CD4-positive, alpha-beta T cell treated with Interleukin-17A for 4 hours (primary cell): Measurements from ENCODE around the gene PNPLA3.
A peak's percentile ranks its signal among the peaks of the same experiment; 100 is the strongest.

Experiments
- DNase-seq: peaks from one replicate; pipeline ENCODE4 v3.0.0-alpha.2; 2020; ENCODE audit warnings: mixed read lengths

Gene PNPLA3

DNA sequence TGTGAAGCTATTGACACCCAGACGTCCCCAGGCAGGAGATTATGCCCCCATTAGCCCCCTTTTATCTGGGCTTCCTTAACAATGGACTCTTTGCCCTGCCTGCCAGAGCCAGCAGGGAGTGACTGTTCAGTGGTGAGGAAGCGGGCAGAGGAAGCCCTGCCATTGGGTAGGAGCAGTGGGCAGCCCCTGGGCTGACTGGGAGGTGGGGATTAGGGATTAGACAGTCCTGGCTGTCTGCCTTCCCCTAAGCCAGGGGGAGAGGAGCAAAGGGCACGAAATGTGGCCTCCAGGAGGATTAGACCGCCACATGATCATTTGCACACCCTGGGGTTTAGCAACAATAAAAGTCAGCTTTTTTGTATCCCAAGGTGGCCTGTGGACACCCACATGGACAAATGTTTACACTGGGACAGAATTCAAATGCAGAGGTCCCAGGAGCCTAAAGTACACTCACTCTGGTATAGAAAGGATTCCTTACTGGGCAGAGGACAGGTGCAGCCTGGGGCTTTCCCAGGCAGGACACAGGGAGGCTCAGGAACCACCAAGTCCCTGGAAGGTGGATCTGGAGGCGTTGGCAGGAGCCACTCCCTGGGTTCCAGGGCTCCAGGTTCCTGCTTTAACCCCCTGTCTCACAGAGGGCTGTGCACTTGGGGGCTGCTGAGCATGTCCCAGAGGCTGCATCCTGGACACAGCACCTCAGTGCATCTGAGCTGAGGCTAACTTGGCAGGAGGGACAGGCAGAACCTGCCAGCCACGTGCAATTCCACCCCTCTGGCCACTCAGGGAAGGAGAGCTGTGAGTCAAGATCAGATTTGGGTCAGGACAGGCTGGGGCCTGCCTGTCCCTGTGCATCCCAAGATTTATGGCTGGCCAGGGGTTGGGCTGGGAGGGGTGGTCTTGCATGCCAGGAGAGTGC lies 2.1 kb downstream of the PNPLA3 start:
- DNase-seq = no peak

GRCh38 chr22:43926349-43926710 lies 2.7 kb downstream of the PNPLA3 start:
- no peak for DNase-seq

GRCh38 chr22:43928468-43928867 lies 4.9 kb downstream of the PNPLA3 start:
- no peak for DNase-seq

GRCh38 chr22:43928908-43929307 lies 5.3 kb downstream of the PNPLA3 start:
- DNase-seq = no peak

DNA sequence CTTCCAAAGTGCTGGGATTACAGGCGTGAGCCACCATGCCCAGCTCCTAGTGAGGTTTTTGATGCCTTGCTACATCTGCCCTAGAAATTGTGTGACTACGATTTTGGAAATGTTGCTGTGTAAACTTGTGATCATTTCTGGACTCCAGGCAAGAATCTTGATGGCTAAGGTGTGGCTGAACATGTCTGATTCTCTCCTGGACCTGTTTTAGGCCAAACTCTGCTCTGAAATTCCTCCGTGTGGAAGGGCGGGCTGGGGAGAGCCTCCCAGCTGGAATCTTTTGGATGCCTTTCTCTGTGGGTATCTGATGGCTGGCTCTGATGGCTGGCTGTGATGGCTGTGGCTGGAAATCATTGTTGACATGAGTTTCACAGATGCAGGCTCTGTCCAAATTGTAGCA lies 8.2 kb downstream of the PNPLA3 start:
- no peak for DNase-seq

- DNase-seq = no peak
These were observed 17.8 kb downstream of the PNPLA3 start for GRCh38 chr22:43941449-43941848.

- no peak for DNase-seq
These were observed 21.2 kb downstream of the PNPLA3 start for GRCh38 chr22:43944670-43945430.

GRCh38 chr22:43945632-43946383 lies 22.2 kb downstream of the PNPLA3 start:
- peak; percentile 73 for DNase-seq

DNA sequence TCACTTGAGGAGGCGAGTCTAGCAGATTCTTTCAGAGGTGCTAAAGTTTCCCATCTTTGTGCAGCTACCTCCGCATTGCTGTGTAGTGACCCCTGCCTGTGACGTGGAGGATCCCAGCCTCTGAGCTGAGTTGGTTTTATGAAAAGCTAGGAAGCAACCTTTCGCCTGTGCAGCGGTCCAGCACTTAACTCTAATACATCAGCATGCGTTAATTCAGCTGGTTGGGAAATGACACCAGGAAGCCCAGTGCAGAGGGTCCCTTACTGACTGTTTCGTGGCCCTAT lies 22.7 kb downstream of the PNPLA3 start:
- no peak for DNase-seq

GRCh38 chr22:43948836-43949406 lies 25.3 kb downstream of the PNPLA3 start:
- no peak for DNase-seq

DNA sequence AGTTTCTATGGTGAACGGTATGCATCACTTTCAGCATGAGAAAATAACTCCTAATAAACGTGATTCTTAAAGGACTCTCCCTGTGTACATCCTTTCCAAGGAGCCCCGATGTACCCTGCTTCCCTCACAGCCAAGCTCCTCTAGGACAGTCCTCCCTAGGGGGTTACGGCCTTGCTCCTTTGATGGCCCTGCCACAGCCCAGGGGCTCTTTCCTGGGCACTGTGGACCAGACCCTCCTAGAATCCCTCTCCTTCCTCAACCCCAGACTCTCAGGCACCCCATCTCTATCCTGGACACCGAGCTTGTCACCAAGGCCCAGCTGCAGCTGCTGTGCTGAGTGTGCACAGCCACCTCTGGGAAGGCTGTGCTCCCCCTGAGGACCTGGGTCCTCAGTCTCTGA lies 27.8 kb downstream of the PNPLA3 start:
- no peak for DNase-seq

DNA sequence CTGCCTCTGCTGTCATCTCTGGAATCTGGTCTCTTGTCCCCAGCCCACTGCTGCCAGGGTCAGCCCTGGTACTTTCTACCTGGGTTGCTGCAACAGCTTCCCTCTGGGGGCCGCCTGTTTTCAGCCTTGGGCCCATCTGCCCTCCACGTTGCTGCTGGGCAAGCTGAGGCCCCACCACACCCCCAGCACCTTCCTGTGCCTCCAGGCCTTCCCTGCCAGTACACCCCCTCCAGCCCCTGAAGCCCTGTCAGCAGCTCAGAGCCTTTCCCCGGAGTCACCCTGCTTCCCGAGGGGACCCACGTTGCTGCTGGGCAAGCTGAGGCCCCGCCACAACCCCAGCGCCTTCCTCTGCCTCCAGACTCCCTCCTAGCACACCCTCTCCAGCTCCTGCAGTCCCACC lies 28.4 kb downstream of the PNPLA3 start:
- no peak for DNase-seq

DNA sequence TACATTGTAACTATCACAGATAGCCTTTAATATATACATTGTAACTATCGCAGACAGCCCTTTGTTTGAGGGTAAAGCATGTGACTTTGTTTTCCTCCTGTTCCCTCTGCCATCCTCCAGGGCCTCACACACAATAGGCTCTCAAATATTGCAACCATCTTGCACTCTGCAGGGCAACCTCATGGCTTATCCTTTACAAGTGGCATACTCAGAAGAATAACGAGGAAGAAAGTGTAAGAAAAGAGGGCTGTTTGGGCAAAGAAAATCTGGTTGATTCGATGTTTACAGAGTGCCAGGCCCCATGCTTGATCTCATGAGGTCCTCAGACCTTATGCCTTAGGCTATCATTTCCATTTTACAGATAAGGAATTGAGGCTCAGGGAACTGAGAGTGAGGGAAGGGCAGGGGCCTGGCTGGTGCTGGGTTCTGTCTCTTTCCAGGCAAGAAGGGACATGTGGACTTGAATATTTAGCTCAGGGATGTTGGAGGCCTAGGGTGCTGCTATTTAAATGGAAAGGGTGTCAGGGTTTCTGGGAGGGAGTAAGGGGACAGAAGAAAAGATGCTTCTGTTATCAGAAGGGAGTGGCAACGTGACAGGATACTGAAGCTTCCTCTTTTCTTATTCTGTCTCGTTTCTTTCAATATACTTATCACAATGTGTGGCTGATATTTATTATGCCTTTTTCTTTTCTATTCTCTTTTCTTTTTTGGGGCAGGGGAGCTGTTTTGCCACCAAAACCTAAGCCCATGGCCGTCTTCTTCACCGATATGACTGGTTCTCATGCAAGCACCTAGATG lies 30.6 kb downstream of the PNPLA3 start:
- DNase-seq = no peak

DNA sequence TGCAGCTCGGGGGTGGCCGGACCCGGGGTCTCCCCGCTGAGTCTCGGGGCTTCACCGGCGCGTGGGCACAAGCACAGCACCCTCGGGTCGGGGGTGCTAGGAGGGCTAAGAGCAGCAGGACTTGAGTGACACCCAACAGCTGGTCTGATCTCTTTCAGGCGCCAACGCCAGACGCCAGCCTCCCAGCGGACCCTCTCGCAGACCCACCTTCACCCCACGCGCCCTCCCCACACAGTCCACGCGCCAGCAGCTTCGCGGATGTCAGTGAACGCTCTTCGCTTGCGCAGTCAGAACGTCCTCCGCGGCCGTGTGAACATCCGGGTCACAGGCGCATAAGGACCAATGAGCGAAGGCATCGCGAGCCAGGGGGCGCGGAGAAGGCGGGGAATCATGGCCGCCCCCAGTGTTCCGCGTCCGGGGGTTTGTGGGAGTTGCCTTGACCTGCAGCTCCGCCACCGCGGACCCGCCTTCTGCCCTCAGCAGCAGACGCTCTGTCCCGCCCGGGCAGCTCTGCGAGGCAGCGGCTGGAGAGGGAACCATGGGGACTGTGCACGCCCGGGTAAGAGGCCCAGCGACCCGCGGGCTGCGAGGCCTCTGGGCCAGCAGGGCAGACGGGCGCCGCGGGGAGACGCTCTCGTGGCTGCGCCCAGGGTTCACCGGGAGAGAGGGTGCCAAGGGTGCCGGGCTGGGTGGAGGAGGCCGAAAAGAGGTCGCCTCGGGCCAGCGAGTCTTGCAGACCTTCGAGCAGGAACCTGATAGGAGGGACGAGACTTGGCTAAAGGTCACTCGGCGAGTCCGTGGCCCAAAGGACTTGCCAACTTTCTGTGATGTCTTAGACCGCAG lies 31.7 kb downstream of the PNPLA3 start, which contains the start of gene SAMM50:
SAMM50 (plus strand) TSS at position 403 of the 843 bp plus-strand sequence; CDS start at position 539, 136 bp downstream.
- DNase-seq = peak; percentile 93

GRCh38 chr22:43955883-43956782 lies 32.5 kb downstream of the PNPLA3 start:
- peak; percentile 8 for DNase-seq

- DNase-seq = no peak
These were observed 33.3 kb downstream of the PNPLA3 start for GRCh38 chr22:43956805-43957463.

DNA sequence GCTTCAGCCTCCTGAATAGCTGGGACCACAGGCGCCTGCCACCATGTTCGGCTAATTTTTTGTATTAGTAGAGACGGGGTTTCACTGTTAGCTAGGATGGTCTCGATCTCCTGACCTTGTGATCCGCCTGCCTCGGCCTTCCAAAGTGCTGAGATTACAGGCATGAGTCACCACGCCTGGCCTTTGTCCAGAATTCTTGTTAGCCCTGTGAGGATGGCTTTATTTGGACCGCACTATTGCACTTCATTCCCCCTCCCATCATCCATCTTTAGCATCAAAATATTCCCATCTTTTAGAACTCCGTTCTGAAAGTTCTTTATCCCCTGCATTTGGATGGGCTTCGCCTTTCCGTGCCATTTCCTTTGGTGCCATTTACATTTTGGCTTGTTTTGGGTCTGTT lies 34.3 kb downstream of the PNPLA3 start:
- no peak for DNase-seq

GRCh38 chr22:43964314-43964857 lies 40.8 kb downstream of the PNPLA3 start:
- DNase-seq = no peak

GRCh38 chr22:43967069-43967468 lies 43.5 kb downstream of the PNPLA3 start:
- DNase-seq = no peak
